ENCODE measurements around the gene TEAD4.

Gene TEAD4

GRCh38 chr12:3054374-3054773 lies 95.2 kb downstream of the TEAD4 start:
- DNase-seq = no peak

GRCh38 chr12:3055026-3055703 lies 96.0 kb downstream of the TEAD4 start:
- DNase-seq = no peak

GRCh38 chr12:3055704-3056467 lies 96.7 kb downstream of the TEAD4 start:
- DNase-seq = no peak

GRCh38 chr12:3061059-3061458 lies 101.9 kb downstream of the TEAD4 start:
- no peak for DNase-seq

GRCh38 chr12:3061501-3062215 lies 102.5 kb downstream of the TEAD4 start:
- DNase-seq = no peak

- no peak for DNase-seq
These were observed 106.1 kb downstream of the TEAD4 start for GRCh38 chr12:3065300-3065699.

- peak in 1 of 3 donors; percentile 22 for DNase-seq
These were observed 106.6 kb downstream of the TEAD4 start for GRCh38 chr12:3065846-3066245.

GRCh38 chr12:3069714-3070113 lies 110.5 kb downstream of the TEAD4 start:
- DNase-seq = no peak

- DNase-seq = no peak
These were observed 111.9 kb downstream of the TEAD4 start for GRCh38 chr12:3071107-3071506.

- no peak for DNase-seq
These were observed 112.5 kb downstream of the TEAD4 start for GRCh38 chr12:3071710-3072109.

GRCh38 chr12:3073438-3074250 lies 114.4 kb downstream of the TEAD4 start:
- DNase-seq = peak; percentile 84 to 91 (median 88)

- DNase-seq = no peak
These were observed 116.1 kb downstream of the TEAD4 start for GRCh38 chr12:3075315-3075714.

- DNase-seq = peak; percentile 53 to 90 (median 73)
These were observed 117.8 kb downstream of the TEAD4 start, which contains the start of gene TSPAN9 for GRCh38 chr12:3076730-3077571. TSPAN9 (plus strand) TSS chr12:3077379; CDS start chr12:3201194, 123,815 bp downstream.

- no peak for DNase-seq
These were observed 118.4 kb downstream of the TEAD4 start for GRCh38 chr12:3077572-3078081.

- no peak for DNase-seq
These were observed 119.1 kb downstream of the TEAD4 start for GRCh38 chr12:3078086-3078820.

- no peak for DNase-seq
These were observed 121.9 kb downstream of the TEAD4 start for GRCh38 chr12:3081091-3081490.

- no peak for DNase-seq
These were observed 122.7 kb downstream of the TEAD4 start for GRCh38 chr12:3081886-3082285.

GRCh38 chr12:3083241-3083920 lies 124.2 kb downstream of the TEAD4 start:
- DNase-seq = no peak

- no peak for DNase-seq
These were observed 124.7 kb downstream of the TEAD4 start for GRCh38 chr12:3083921-3084347.

GRCh38 chr12:3084742-3085141 lies 125.5 kb downstream of the TEAD4 start:
- DNase-seq = no peak

All from suppressor macrophage treated with lipopolysaccharide for 1 hour (primary cell).